ENCODE data around the gene IRAK2. TPM values are rescaled to one million over a fixed set of nuclear protein-coding genes. Genes with fewer than 3 reads are reported as not detected.

The IRAK2 gene
- total RNA-seq = 10 to 100 TPM in 2 of 4 donors, 1 to 10 TPM in 2; 4.4 to 23.3 (median 9.6) TPM

DNA sequence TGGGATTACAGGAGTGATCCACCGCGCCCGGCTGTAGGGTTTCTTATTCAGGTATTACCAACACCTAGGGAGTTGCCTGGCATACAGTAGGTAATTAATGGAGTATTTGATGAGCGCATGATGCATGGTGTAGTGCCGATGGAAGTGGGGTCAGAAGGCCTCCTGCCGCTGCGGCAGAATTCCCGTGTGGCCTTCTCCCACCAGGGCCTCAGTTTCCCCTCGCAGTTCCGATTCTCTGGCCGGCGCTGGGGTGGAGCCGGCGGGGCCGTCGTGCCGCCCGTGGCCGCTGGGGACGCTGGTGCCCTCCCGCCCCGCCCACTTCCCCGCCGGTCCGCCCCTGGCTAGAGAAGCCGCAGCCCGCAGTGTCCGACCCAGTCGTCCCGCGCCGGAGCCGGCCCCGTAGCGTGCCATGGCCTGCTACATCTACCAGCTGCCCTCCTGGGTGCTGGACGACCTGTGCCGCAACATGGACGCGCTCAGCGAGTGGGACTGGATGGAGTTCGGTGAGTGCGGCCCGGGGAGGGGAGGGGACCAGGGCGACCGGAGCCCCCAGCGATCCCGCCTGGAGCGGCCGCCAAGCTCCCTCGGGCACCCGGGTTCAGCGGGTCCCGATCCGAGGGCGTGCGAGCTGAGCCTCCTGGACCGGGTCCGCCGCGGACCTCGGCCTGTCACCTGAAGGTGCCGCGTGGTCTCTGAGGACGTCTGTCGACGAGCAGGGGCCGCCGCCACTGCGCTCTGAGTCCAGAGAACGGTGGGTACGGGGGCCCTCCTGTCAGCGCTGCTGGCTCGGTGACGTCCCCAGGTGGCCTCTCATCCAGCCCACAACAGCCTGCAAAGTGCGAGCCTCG is at the start of gene IRAK2:
TSS of gene IRAK2 (plus strand) at position 374 of the 848 bp plus-strand sequence. CDS start at position 410, 36 bp downstream.
- Histone ChIP-seq H3K27me3 (no peaks in the 10 kb centered on the region), H3K4me3 (peak within 1 kb of the TSS; percentile 53 to 91 (median 82)), H3K9me3 (peaks cover 0 to 10% (median 0%) of the 10 kb centered on the region in 3 donors), H3K27ac (peak within 1 kb of the TSS; percentile 77 to 84 (median 82)), H3K4me1 (peaks cover 4 to 35% (median 4%) of the 10 kb centered on the region in 3 donors), H3K36me3 (no peaks in the 10 kb centered on the region)
- 0% methylated on average over 7 of the region's 76 CpGs; no CpG with 5 or more reads in 1 of the 2 donors for WGBS, 2 donors
- intact Hi-C loops (cut with DNase I) = loop anchor here (10.0 kb wide), 1 partner anchor 60 kb away; no protein-coding TSS in a partner anchor
- TF ChIP-seq CTCF (IDR thresholded peaks at IDR 0.05) (peak; percentile 77 to 95 (median 92)), POLR2A (IDR thresholded peaks at IDR 0.05) (peak in 2 of 4 donors; percentile 45 to 66)
- DNase-seq = no peak

- intact Hi-C loops (cut with DNase I) = no loop called here
Measured at GRCh38 chr3:10115326-10116137, 49.2 kb upstream of the IRAK2 start, which contains the start of gene BRK1. TSS of gene BRK1 (plus strand) at chr3:10115675. CDS start at chr3:10115702, 27 bp downstream.

GRCh38 chr3:10116138-10116460 is 48.6 kb upstream of the IRAK2 start:
- Histone ChIP-seq H3K4me3 (peak overlapping the region; percentile 54 to 90 (median 76)), H3K27ac (peak overlapping the region; percentile 73 to 90 (median 86)), H3K4me1 (peaks cover 8 to 34% (median 15%) of the 10 kb centered on the region in 3 donors), H3K9me3 (no peaks in the 10 kb centered on the region), H3K36me3 (peaks cover 0 to 11% (median 0%) of the 10 kb centered on the region in 3 donors), H3K27me3 (no peaks in the 10 kb centered on the region)
- 0 to 1% methylated on average over 10 of the region's 10 CpGs for WGBS, 2 donors
- TF ChIP-seq CTCF (IDR thresholded peaks at IDR 0.05) = no peak
- no peak for TF ChIP-seq POLR2A (IDR thresholded peaks at IDR 0.05)
- intact Hi-C loops (cut with DNase I) = no loop called here
- no peak for DNase-seq

More at GRCh38 chr3:10115326-10116137, 49.2 kb upstream of the IRAK2 start, which contains the start of gene BRK1:
- WGBS, 2 donors = 0% methylated on average over 19 to 29 of the region's 54 CpGs
- DNase-seq = peak; percentile 80
- no peaks in the 10 kb centered on the region for H3K27me3 ChIP-seq
- H3K4me1 ChIP-seq = peaks cover 8 to 34% (median 15%) of the 10 kb centered on the region in 3 donors
- peaks cover 0 to 6% (median 0%) of the 10 kb centered on the region in 3 donors for H3K36me3 ChIP-seq
- no peaks in the 10 kb centered on the region for H3K9me3 ChIP-seq
- TF ChIP-seq CTCF (IDR thresholded peaks at IDR 0.05) = peak in 1 of 6 experiments; percentile 34
- TF ChIP-seq POLR2A (IDR thresholded peaks at IDR 0.05) = peak in 3 of 4 donors; percentile 78 to 88 (median 87)
- H3K4me3 ChIP-seq = peak within 1 kb of the TSS; percentile 54 to 90 (median 76)
- peak within 1 kb of the TSS; percentile 73 to 90 (median 86) for H3K27ac ChIP-seq

- intact Hi-C loops (cut with DNase I) = no loop called here
- no peaks in the 10 kb centered on the region for H3K27me3 ChIP-seq
- peaks cover 8 to 34% (median 15%) of the 10 kb centered on the region in 3 donors for H3K4me1 ChIP-seq
- WGBS, 2 donors = 79 to 80% methylated on average over 4 of the region's 4 CpGs
- peak overlapping the region in 1 of 4 donors; percentile 83 for H3K4me3 ChIP-seq
- H3K36me3 ChIP-seq = peaks cover 0 to 20% (median 0%) of the 10 kb centered on the region in 3 donors
- DNase-seq = no peak
- no peaks in the 10 kb centered on the region for H3K9me3 ChIP-seq
- no peak overlapping the region for H3K27ac ChIP-seq
- TF ChIP-seq CTCF (IDR thresholded peaks at IDR 0.05) (no peak), POLR2A (IDR thresholded peaks at IDR 0.05) (no peak)
Measured at GRCh38 chr3:10116928-10117327, 47.8 kb upstream of the IRAK2 start.
